Measurements from ENCODE around the gene CHRNE. TPM values are rescaled to one million over a fixed set of nuclear protein-coding genes. Genes with fewer than 3 reads are reported as not detected.

The CHRNE gene
- 0.11 TPM in 1 of 2 replicates, not detected in the other for total RNA-seq (2014; rRNA removed; shearing (Covaris generic))
- polyA plus RNA-seq (2015; cell fraction: cytosol; rRNA removed), result not detected in 2 replicates
- polyA plus RNA-seq (2015; cell fraction: nucleus; rRNA removed), result 0.15 and 1.5 TPM in 2 replicates

GRCh38 chr17:4903051-4903818 lies at the start of gene CHRNE:
Gene CHRNE (minus strand): TSS chr17:4903098. CDS start chr17:4903063, 35 bp downstream.
- peak; percentile 78 for DNase-seq (ENCODE audit: low read depth, low spot score)
- in situ Hi-C loops (cut with HindIII; ENCODE audit: low pct_unique_long_range_greater_than_20kb, low sequenced_read_pairs), result no loop called here

GRCh38 chr17:4951486-4951885 lies 48.6 kb upstream of the CHRNE start:
- DNase-seq (ENCODE audit: low read depth, low spot score), result no peak
- in situ Hi-C loops (cut with HindIII; ENCODE audit: low pct_unique_long_range_greater_than_20kb, low sequenced_read_pairs), result no loop called here

GRCh38 chr17:4950746-4951204 lies 47.9 kb upstream of the CHRNE start, which contains the start of gene ENO3:
Gene ENO3 (plus strand): TSS chr17:4951119. CDS start chr17:4951830, 711 bp downstream.
- in situ Hi-C loops (cut with HindIII; ENCODE audit: low pct_unique_long_range_greater_than_20kb, low sequenced_read_pairs), result no loop called here
- no peak for DNase-seq (ENCODE audit: low read depth, low spot score)

- no peak for DNase-seq (ENCODE audit: low read depth, low spot score)
- in situ Hi-C loops (cut with HindIII; ENCODE audit: low pct_unique_long_range_greater_than_20kb, low sequenced_read_pairs), result no loop called here
These were observed 47.3 kb upstream of the CHRNE start for GRCh38 chr17:4950075-4950745.

GRCh38 chr17:4949321-4950074 lies 46.6 kb upstream of the CHRNE start:
- in situ Hi-C loops (cut with HindIII; ENCODE audit: low pct_unique_long_range_greater_than_20kb, low sequenced_read_pairs), result no loop called here
- peak; percentile 53 for DNase-seq (ENCODE audit: low read depth, low spot score)

- in situ Hi-C loops (cut with HindIII; ENCODE audit: low pct_unique_long_range_greater_than_20kb, low sequenced_read_pairs), result no loop called here
- peak; percentile 90 for DNase-seq (ENCODE audit: low read depth, low spot score)
These were observed 46.0 kb upstream of the CHRNE start for GRCh38 chr17:4948931-4949320.

GRCh38 chr17:4948166-4948930 lies 45.5 kb upstream of the CHRNE start, which contains the start of gene PFN1:
Gene PFN1 (minus strand): TSS chr17:4948530. CDS start chr17:4948394, 136 bp downstream.
- in situ Hi-C loops (cut with HindIII; ENCODE audit: low pct_unique_long_range_greater_than_20kb, low sequenced_read_pairs), result no loop called here
- peak; percentile 87 for DNase-seq (ENCODE audit: low read depth, low spot score)

- in situ Hi-C loops (cut with HindIII; ENCODE audit: low pct_unique_long_range_greater_than_20kb, low sequenced_read_pairs), result no loop called here
These were observed 44.7 kb upstream of the CHRNE start for GRCh38 chr17:4947411-4948165.

GRCh38 chr17:4947010-4947410 lies 44.1 kb upstream of the CHRNE start:
- in situ Hi-C loops (cut with HindIII; ENCODE audit: low pct_unique_long_range_greater_than_20kb, low sequenced_read_pairs), result no loop called here
- no peak for DNase-seq (ENCODE audit: low read depth, low spot score)

More at GRCh38 chr17:4947411-4948165, 44.7 kb upstream of the CHRNE start:
- DNase-seq (ENCODE audit: low read depth, low spot score), result peak; percentile 62

GRCh38 chr17:4946312-4946976 lies 43.5 kb upstream of the CHRNE start:
- in situ Hi-C loops (cut with HindIII; ENCODE audit: low pct_unique_long_range_greater_than_20kb, low sequenced_read_pairs), result no loop called here
- no peak for DNase-seq (ENCODE audit: low read depth, low spot score)

GRCh38 chr17:4945944-4946280 lies 43.0 kb upstream of the CHRNE start:
- in situ Hi-C loops (cut with HindIII; ENCODE audit: low pct_unique_long_range_greater_than_20kb, low sequenced_read_pairs), result no loop called here
- no peak for DNase-seq (ENCODE audit: low read depth, low spot score)

GRCh38 chr17:4945176-4945943 lies 42.5 kb upstream of the CHRNE start:
- in situ Hi-C loops (cut with HindIII; ENCODE audit: low pct_unique_long_range_greater_than_20kb, low sequenced_read_pairs), result no loop called here
- peak; percentile 71 for DNase-seq (ENCODE audit: low read depth, low spot score)

GRCh38 chr17:4944554-4945175 lies 41.8 kb upstream of the CHRNE start:
- in situ Hi-C loops (cut with HindIII; ENCODE audit: low pct_unique_long_range_greater_than_20kb, low sequenced_read_pairs), result no loop called here
- no peak for DNase-seq (ENCODE audit: low read depth, low spot score)

- in situ Hi-C loops (cut with HindIII; ENCODE audit: low pct_unique_long_range_greater_than_20kb, low sequenced_read_pairs), result no loop called here
- DNase-seq (ENCODE audit: low read depth, low spot score), result no peak
These were observed 41.3 kb upstream of the CHRNE start for GRCh38 chr17:4944163-4944553.

All from SK-MEL-5 (cell line).